HG02763 (cell line): ENCODE results near the gene ZNF469.

Source experiments
- ATAC-seq: cut with Tn5 transposase; IDR thresholded peaks from one replicate; pipeline ENCODE4 v1.9.1; 2021; ENCODE audit warnings: mild to moderate bottlenecking, moderate library complexity; ENCODE audit not compliant: unreplicated experiment

Gene ZNF469

GRCh38 chr16:88345721-88346560 lies 36.8 kb upstream of the ZNF469 start:
- ATAC-seq: no peak

GRCh38 chr16:88346680-88347505 lies 35.9 kb upstream of the ZNF469 start:
- no peak for ATAC-seq

GRCh38 chr16:88347656-88348376 lies 34.9 kb upstream of the ZNF469 start:
- no peak for ATAC-seq

- ATAC-seq: no peak
Measured at GRCh38 chr16:88348377-88349152, 34.2 kb upstream of the ZNF469 start.

- ATAC-seq: no peak
Measured at GRCh38 chr16:88349153-88349902, 33.4 kb upstream of the ZNF469 start.

- ATAC-seq: no peak
Measured at GRCh38 chr16:88349903-88350900, 32.6 kb upstream of the ZNF469 start.

- no peak for ATAC-seq
Measured at GRCh38 chr16:88350922-88351321, 31.8 kb upstream of the ZNF469 start.

GRCh38 chr16:88351491-88352101 lies 31.2 kb upstream of the ZNF469 start:
- no peak for ATAC-seq

- no peak for ATAC-seq
Measured at GRCh38 chr16:88352261-88353200, 30.2 kb upstream of the ZNF469 start.

GRCh38 chr16:88353232-88353631 lies 29.5 kb upstream of the ZNF469 start:
- no peak for ATAC-seq

- no peak for ATAC-seq
Measured at GRCh38 chr16:88353691-88354090, 29.1 kb upstream of the ZNF469 start.

GRCh38 chr16:88354229-88355092 lies 28.3 kb upstream of the ZNF469 start:
- ATAC-seq: no peak

GRCh38 chr16:88355093-88355388 lies 27.7 kb upstream of the ZNF469 start:
- no peak for ATAC-seq

GRCh38 chr16:88355389-88356123 lies 27.2 kb upstream of the ZNF469 start:
- ATAC-seq: no peak

- no peak for ATAC-seq
Measured at GRCh38 chr16:88356124-88356726, 26.5 kb upstream of the ZNF469 start.
